Body of pancreas (tissue), 4 donors: ENCODE data around the gene MRAS. TPM values are rescaled to one million over a fixed set of nuclear protein-coding genes. Genes with fewer than 3 reads are reported as not detected.
"Not testable (repeated sequence)": the region's sequence is repeated elsewhere in the genome, so short reads cannot be mapped to it uniquely, and the experiment has no call there.

Experiments
- ATAC-seq: fragments of 150-250 bp; one replicate; pipeline ENCODE4 v1.9.1; 2016
- DNase-seq, 4 donors: peaks; one replicate each; pipeline ENCODE4 v3.0.0-alpha.2; 2019
- H3K27ac ChIP-seq, 4 donors: fragments of 200-600 bp; sonication (generic); 1 replicate in 3 of 4; 2 replicates in 1 of 4; pipeline versions ENCODE4 v1.5.1 to v1.6.1; 2016 to 2019; ENCODE audit warnings: mild to moderate bottlenecking in 1 of 4, mixed read lengths in 1 of 4, moderate library complexity in 1 of 4
- H3K27me3 ChIP-seq, 2 donors: fragments of 200-600 bp; sonication (generic); one replicate each; pipeline ENCODE4 v1.6.0; 2016; ENCODE audit warnings: mild to moderate bottlenecking in 1 of 2
- H3K36me3 ChIP-seq, 2 donors: fragments of 200-600 bp; sonication (generic); replicated peaks in 1 of 2; 2 replicates each; pipeline ENCODE4 v1.5.1; 2016; ENCODE audit warnings: low read depth in 2 of 2; ENCODE audit not compliant: insufficient read depth in 1 of 2
- H3K4me1 ChIP-seq: fragments of 200-600 bp; sonication (generic); one replicate; pipeline ENCODE4 v1.6.0; 2016
- H3K4me3 ChIP-seq, 2 donors: fragments of 200-600 bp; sonication (generic); 1 replicate in 1 of 2; 2 replicates in 1 of 2; pipeline ENCODE4 v1.5.1; 2016 to 2019
- H3K9me3 ChIP-seq, 3 donors: fragments of 200-600 bp; sonication (generic); 1 replicate in 2 of 3; 2 replicates in 1 of 3; pipeline ENCODE4 v1.5.1; 2016
- CTCF ChIP-seq, 7 experiments: fragments of 450-650 bp in 4 of 7; fragments of 200-600 bp in 3 of 7; sonication (generic) in 3 of 7; IDR thresholded peaks; one replicate each; pipeline ENCODE4 v1.5.1; 2016 to 2019; ENCODE audit warnings: antibody characterized with exemption in 7 of 7
- POLR2A ChIP-seq, 3 donors: fragments of 450-650 bp; IDR thresholded peaks; one replicate each; pipeline ENCODE4 v1.6.1; 2016; ENCODE audit warnings: antibody characterized with exemption in 3 of 3, mild to moderate bottlenecking in 2 of 3
- WGBS, 2 donors: methylation state at CpG; one replicate each; pipeline ENCODE4 v1.1.5; 2017; 5-methylcytosine and 5-hydroxymethylcytosine counted together
- intact Hi-C: fragments of 100-400 bp; cut with DNase I; formaldehyde crosslinking; loops from one replicate; pipeline ENCODE4 v1.15.1; 2023
- total RNA-seq, 2 donors: library from RNA; depleted of rRNA; stranded (reverse); fragments of >200 nt; gene quantifications; one replicate each; pipeline ENCODE4 v1.1.0, GENCODE V29; 2016

The MRAS gene
- total RNA-seq, 2 donors from 2014 or later: 9.9 to 20.1 TPM

DNA sequence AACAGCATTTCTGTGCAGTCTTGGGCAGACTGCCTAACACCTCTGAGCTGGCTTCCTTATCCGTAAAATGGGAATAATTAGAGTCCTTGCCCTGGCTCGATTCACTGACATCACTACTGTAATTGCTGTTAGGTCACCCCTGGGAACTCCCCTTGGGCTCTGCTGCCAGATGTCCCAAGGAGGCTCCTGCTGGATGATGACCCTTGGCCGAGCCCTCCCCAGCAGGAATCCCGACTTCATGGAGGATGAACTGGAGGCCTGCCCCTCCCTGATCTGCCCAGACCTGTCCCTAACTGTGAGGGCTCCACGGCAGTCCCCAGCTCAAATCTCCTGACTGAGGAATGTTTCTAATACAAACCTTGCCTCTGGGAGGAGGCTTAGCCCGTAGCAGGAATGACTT is 104.1 kb downstream of the MRAS start:
- DNase-seq: no peak
- no peak for TF ChIP-seq POLR2A (IDR thresholded peaks at IDR 0.05)
- no peak for TF ChIP-seq CTCF (IDR thresholded peaks at IDR 0.05)

GRCh38 chr3:138453940-138454339 is 105.6 kb downstream of the MRAS start:
- H3K27me3 ChIP-seq, H3K4me1 ChIP-seq, ATAC-seq, H3K4me3 ChIP-seq, H3K9me3 ChIP-seq, H3K27ac ChIP-seq, DNase-seq, intact Hi-C loops, H3K36me3 ChIP-seq: not testable (repeated sequence)
- 74 to 88% methylated on average over 8 of the region's 8 CpGs for WGBS, 2 donors

More for the DNA sequence above, 104.1 kb downstream of the MRAS start:
- H3K4me3 ChIP-seq: no peak overlapping the region
- H3K36me3 ChIP-seq: no peaks in the 10 kb centered on the region
- peaks cover 6% of the 10 kb centered on the region for H3K4me1 ChIP-seq
- no peaks in the 10 kb centered on the region for H3K27me3 ChIP-seq
- WGBS, 2 donors: 72 to 86% methylated on average over 5 to 6 of the region's 6 CpGs
- ATAC-seq: no peak
- H3K9me3 ChIP-seq: no peaks in the 10 kb centered on the region
- H3K27ac ChIP-seq: no peak overlapping the region
- intact Hi-C loops: no loop called here

Other genes starting within 250 kb of the MRAS start
- gene DZIP1L, start 233.0 kb upstream of the MRAS start, total RNA-seq: 10 to 100 TPM; 33.7 to 70.2 TPM
- gene A4GNT, start 216.2 kb upstream of the MRAS start, total RNA-seq: 1 to 10 TPM; 1.8 to 4.0 TPM
- 10 to 100 TPM in 1 of 2 donors, 1 to 10 TPM in 1; 4.3 to 11.7 TPM for gene DBR1, start 173.7 kb upstream of the MRAS start, total RNA-seq
- 100 to 1,000 TPM in 1 of 2 donors, 10 to 100 TPM in 1; 29.8 to 103 TPM for gene ARMC8, start 161.3 kb upstream of the MRAS start, total RNA-seq
- 1 to 10 TPM in 1 of 2 donors, not detected in 1; 1.3 TPM for gene NME9, start 18.7 kb upstream of the MRAS start, total RNA-seq
- gene ESYT3, start 86.0 kb downstream of the MRAS start, total RNA-seq: 1 to 10 TPM; 2.0 to 6.0 TPM
- gene CEP70, start 245.7 kb downstream of the MRAS start, total RNA-seq: 10 to 100 TPM; 36.9 to 37.4 TPM